T-cell (primary cell): ENCODE measurements around the gene FOXQ1. TPM values are rescaled to one million over a fixed set of nuclear protein-coding genes. Genes with fewer than 3 reads are reported as not detected.

ENCODE experiments used
- ATAC-seq, 4 experiments: fragments of 200-7000 bp in 3 of 4; fragments of 150-1000 bp in 1 of 4; cut with Tn5 transposase; replicated peaks in 1 of 4; 1 replicate in 3 of 4; 2 replicates in 1 of 4; pipeline ENCODE4 v1.10.0; 2021; ENCODE audit warnings: moderate library complexity in 3 of 4, mild to moderate bottlenecking in 2 of 4, moderate number of reproducible peaks in 1 of 4
- CTCF ChIA-PET, 2 donors: fragments of 300-600 bp; sonication (Branson Sonifier 250); formaldehyde crosslinking; loops; one replicate each; lab custom pipeline; 2022; ENCODE audit warnings: antibody characterized with exemption in 2 of 2; lab: Charles Lee
- POLR2A ChIA-PET, 2 donors: fragments of 300-600 bp; sonication (Branson Sonifier 250); formaldehyde crosslinking; loops; one replicate each; lab custom pipeline; 2022; ENCODE audit warnings: antibody characterized with exemption in 2 of 2; lab: Charles Lee
- DNase-seq, 35 experiments: peaks; one replicate each; pipeline versions ENCODE4 v3.0.0 to v3.0.0-alpha.2; 2013 to 2023
- H3K27ac ChIP-seq: one replicate; pipeline ENCODE4 v1.5.1; 2013; ENCODE audit warnings: low read length
- H3K27me3 ChIP-seq, 2 experiments: replicated peaks in 1 of 2; 1 replicate in 1 of 2; 2 replicates in 1 of 2; pipeline versions ENCODE4 v1.6.1 to v1.7.0; 2013; ENCODE audit warnings: low read length in 1 of 2, mixed read lengths in 1 of 2; ENCODE audit not compliant: control insufficient read depth in 2 of 2, insufficient read depth in 2 of 2; ENCODE audit errors: extremely low read depth in 1 of 2
- H3K36me3 ChIP-seq, 2 donors: 1 replicate in 1 of 2; 2 replicates in 1 of 2; pipeline versions ENCODE4 v1.6.1 to v1.7.0; 2013; ENCODE audit warnings: low read length in 1 of 2; ENCODE audit not compliant: control insufficient read depth in 2 of 2, insufficient read depth in 1 of 2; ENCODE audit errors: extremely low read depth in 1 of 2
- H3K4me1 ChIP-seq, 2 experiments: 1 replicate in 1 of 2; 2 replicates in 1 of 2; pipeline versions ENCODE4 v1.6.1 to v1.7.0; 2013; ENCODE audit warnings: low read length in 2 of 2, mixed read lengths in 1 of 2; ENCODE audit not compliant: insufficient read depth in 2 of 2, control insufficient read depth in 1 of 2; ENCODE audit errors: extremely low read depth in 1 of 2
- H3K4me3 ChIP-seq, 2 donors: 1 replicate in 1 of 2; 2 replicates in 1 of 2; pipeline versions ENCODE4 v1.5.1 to v1.7.0; 2013; ENCODE audit warnings: mild to moderate bottlenecking in 2 of 2, low read length in 1 of 2, moderate library complexity in 1 of 2; ENCODE audit not compliant: control insufficient read depth in 1 of 2; ENCODE audit errors: extremely low read depth in 1 of 2
- H3K9me3 ChIP-seq: 2 replicates; pipeline ENCODE4 v1.7.0; 2013
- H3K27ac Mint-ChIP-seq, 2 donors: one replicate each; pipeline ENCODE4 v1.8.0; 2020 to 2021; ENCODE audit warnings: mild to moderate bottlenecking in 2 of 2, mixed read lengths in 2 of 2
- H3K27me3 Mint-ChIP-seq, 2 donors: one replicate each; pipeline ENCODE4 v1.8.0; 2021 to 2022; ENCODE audit warnings: mixed read lengths in 2 of 2
- H3K36me3 Mint-ChIP-seq: one replicate; pipeline ENCODE4 v1.8.0; 2021; ENCODE audit warnings: mixed read lengths
- H3K4me1 Mint-ChIP-seq, 3 donors: one replicate each; pipeline ENCODE4 v1.8.0; 2020 to 2022; ENCODE audit warnings: mixed read lengths in 3 of 3, mild to moderate bottlenecking in 1 of 3
- H3K4me3 Mint-ChIP-seq, 3 donors: one replicate each; pipeline ENCODE4 v1.8.0; 2020 to 2022; ENCODE audit warnings: mild to moderate bottlenecking in 3 of 3, mixed read lengths in 3 of 3, moderate library complexity in 3 of 3
- H3K9me3 Mint-ChIP-seq, 3 donors: one replicate each; pipeline ENCODE4 v1.8.0; 2020 to 2022; ENCODE audit warnings: mixed read lengths in 3 of 3
- WGBS: methylation state at CpG from one replicate; pipeline ENCODE4 v1.1.5; 2013; ENCODE audit warnings: missing lambda C conversion rate; ENCODE audit not compliant: insufficient coverage; 5-methylcytosine and 5-hydroxymethylcytosine counted together
- total RNA-seq, 35 experiments: library from RNA in 6 of 35; stranded (reverse) in 6 of 35; fragments of 120-200 nt in 1 of 35; gene quantifications; one replicate each; pipeline versions ENCODE4 v1.2.1 to v1.2.4 and lab custom pipeline; 2013 to 2026

The FOXQ1 gene
- total RNA-seq, 5 donors from 2014 or later (not counting 1 experiment from before 2014, with no cell fraction given) = 0.09 TPM; not detected in 4

- Histone ChIP-seq H3K4me3 (no peak overlapping the region), H3K4me1 (no peaks in the 10 kb centered on the region), H3K36me3 (no peaks in the 10 kb centered on the region), H3K27me3 (peaks cover 0 to 28% of the 10 kb centered on the region in 2 experiments), H3K27ac (no peak overlapping the region), H3K9me3 (no peaks in the 10 kb centered on the region)
- ChIA-PET POLR2A (no interaction called here), CTCF (no interaction called here)
- H3K9me3 Mint-ChIP-seq = peaks cover 4 to 7% (median 5%) of the 10 kb centered on the region in 3 donors
- H3K27ac Mint-ChIP-seq = no peak overlapping the region
- ATAC-seq (no peak), DNase-seq (no peak)
- no peaks in the 10 kb centered on the region for H3K4me1 Mint-ChIP-seq
- peaks cover 22 to 28% of the 10 kb centered on the region in 2 donors for H3K27me3 Mint-ChIP-seq
- H3K4me3 Mint-ChIP-seq = no peak overlapping the region
- H3K36me3 Mint-ChIP-seq = no peaks in the 10 kb centered on the region
- 59% methylated on average over 2 of the region's 8 CpGs for WGBS
Measured at GRCh38 chr6:1267057-1267732, 44.7 kb upstream of the FOXQ1 start.

GRCh38 chr6:1267790-1268762 is 43.8 kb upstream of the FOXQ1 start:
- no peaks in the 10 kb centered on the region for H3K4me1 ChIP-seq
- CTCF ChIA-PET = no interaction called here
- peaks cover 0 to 26% of the 10 kb centered on the region in 2 experiments for H3K27me3 ChIP-seq
- Mint-ChIP-seq H3K4me1 (no peaks in the 10 kb centered on the region), H3K9me3 (peaks cover 9 to 13% (median 10%) of the 10 kb centered on the region in 3 donors), H3K36me3 (no peaks in the 10 kb centered on the region), H3K4me3 (no peak overlapping the region), H3K27ac (no peak overlapping the region), H3K27me3 (peaks cover 26 to 29% of the 10 kb centered on the region in 2 donors)
- H3K9me3 ChIP-seq = no peaks in the 10 kb centered on the region
- ATAC-seq = no peak
- 84% methylated on average over 10 of the region's 18 CpGs for WGBS
- no peak overlapping the region for H3K27ac ChIP-seq
- H3K36me3 ChIP-seq = no peaks in the 10 kb centered on the region
- H3K4me3 ChIP-seq = no peak overlapping the region
- POLR2A ChIA-PET = no interaction called here
- no peak for DNase-seq

GRCh38 chr6:1271071-1271763 is 40.7 kb upstream of the FOXQ1 start:
- Histone ChIP-seq H3K36me3 (no peaks in the 10 kb centered on the region), H3K27ac (no peak overlapping the region), H3K9me3 (no peaks in the 10 kb centered on the region), H3K4me1 (no peaks in the 10 kb centered on the region), H3K27me3 (peaks cover 0 to 19% of the 10 kb centered on the region in 2 experiments), H3K4me3 (no peak overlapping the region)
- peaks cover 13 to 14% (median 14%) of the 10 kb centered on the region in 3 donors for H3K9me3 Mint-ChIP-seq
- H3K4me3 Mint-ChIP-seq = no peak overlapping the region
- no peaks in the 10 kb centered on the region for H3K4me1 Mint-ChIP-seq
- WGBS = 92% methylated on average over 7 of the region's 11 CpGs
- peaks cover 26 to 32% of the 10 kb centered on the region in 2 donors for H3K27me3 Mint-ChIP-seq
- DNase-seq = no peak
- H3K36me3 Mint-ChIP-seq = no peaks in the 10 kb centered on the region
- ChIA-PET POLR2A (no interaction called here), CTCF (no interaction called here)
- ATAC-seq = no peak
- H3K27ac Mint-ChIP-seq = no peak overlapping the region

- Mint-ChIP-seq H3K27ac (no peak overlapping the region), H3K36me3 (no peaks in the 10 kb centered on the region), H3K4me3 (no peak overlapping the region), H3K27me3 (peaks cover 40 to 47% of the 10 kb centered on the region in 2 donors), H3K9me3 (peaks cover 0 to 4% (median 1%) of the 10 kb centered on the region in 3 donors), H3K4me1 (no peaks in the 10 kb centered on the region)
- no CpG with 5 or more reads among the region's 5 CpGs for WGBS
- peaks cover 0 to 27% of the 10 kb centered on the region in 2 experiments for H3K27me3 ChIP-seq
- ChIA-PET CTCF (no interaction called here), POLR2A (no interaction called here)
- H3K36me3 ChIP-seq = no peaks in the 10 kb centered on the region
- H3K4me1 ChIP-seq = no peaks in the 10 kb centered on the region
- no peak overlapping the region for H3K27ac ChIP-seq
- ATAC-seq = no peak
- H3K4me3 ChIP-seq = no peak overlapping the region
- DNase-seq = no peak
- no peaks in the 10 kb centered on the region for H3K9me3 ChIP-seq
Measured at GRCh38 chr6:1278061-1278720, 33.7 kb upstream of the FOXQ1 start.

GRCh38 chr6:1279065-1279464 is 32.8 kb upstream of the FOXQ1 start:
- ATAC-seq = no peak
- H3K4me1 ChIP-seq = no peaks in the 10 kb centered on the region
- no peak overlapping the region for H3K27ac ChIP-seq
- no peak overlapping the region for H3K4me3 ChIP-seq
- peaks cover 0 to 1% (median 0%) of the 10 kb centered on the region in 3 donors for H3K9me3 Mint-ChIP-seq
- no peaks in the 10 kb centered on the region for H3K36me3 ChIP-seq
- no peak overlapping the region for H3K4me3 Mint-ChIP-seq
- no peaks in the 10 kb centered on the region for H3K36me3 Mint-ChIP-seq
- WGBS = 90% methylated on average over 4 of the region's 4 CpGs
- no peak overlapping the region for H3K27ac Mint-ChIP-seq
- no peak for DNase-seq
- peaks cover 0 to 25% of the 10 kb centered on the region in 2 experiments for H3K27me3 ChIP-seq
- POLR2A ChIA-PET = no interaction called here
- H3K9me3 ChIP-seq = no peaks in the 10 kb centered on the region
- CTCF ChIA-PET = no interaction called here
- peaks cover 44 to 49% of the 10 kb centered on the region in 2 donors for H3K27me3 Mint-ChIP-seq
- no peaks in the 10 kb centered on the region for H3K4me1 Mint-ChIP-seq
